ENCODE measurements around the gene SMIM22. TPM values are rescaled to one million over a fixed set of nuclear protein-coding genes. Genes with fewer than 3 reads are reported as not detected.

The SMIM22 gene
- total and polyA plus RNA-seq, 4 donors, result 0.49 to 1.2 (median 0.72) TPM; not detected in 1

GRCh38 chr16:4754865-4755264 lies 40.3 kb upstream of the SMIM22 start:
- WGBS, result 97% methylated on average over 4 of the region's 4 CpGs
- H3K4me3 ChIP-seq (ENCODE audit: low read depth in 1 of 3, low read length in 3 of 3), result no peak overlapping the region
- H3K27me3 ChIP-seq (ENCODE audit: control insufficient read depth in 4 of 4, insufficient read depth in 4 of 4, low read length in 3 of 4), result no peaks in the 10 kb centered on the region
- no peak overlapping the region for H3K27ac ChIP-seq (ENCODE audit: low read depth in 1 of 2, low read length in 2 of 2)
- H3K36me3 ChIP-seq (ENCODE audit: control insufficient read depth in 4 of 4, insufficient read depth in 3 of 4, low read depth in 1 of 4, low read length in 3 of 4), result peaks cover 16 to 69% (median 32%) of the 10 kb centered on the region in 4 donors
- no peaks in the 10 kb centered on the region for H3K4me1 ChIP-seq (ENCODE audit: control insufficient read depth in 4 of 4, insufficient read depth in 4 of 4, low read length in 3 of 4)
- no peak overlapping the region for H3K9ac ChIP-seq (ENCODE audit: low read depth in 1 of 2, low read length in 2 of 2)
- no peak for DNase-seq (ENCODE audit: low spot score)
- H3K9me3 ChIP-seq (ENCODE audit: control insufficient read depth in 4 of 4, low read length in 3 of 4), result peaks cover 0 to 3% (median 0%) of the 10 kb centered on the region in 4 donors
- TF ChIP-seq HNF4G (IDR thresholded peaks at IDR 0.05), result no peak
- no peak for TF ChIP-seq JUND (IDR thresholded peaks at IDR 0.05)
- TF ChIP-seq ZBTB33 (IDR thresholded peaks at IDR 0.05), result no peak
- no peak for TF ChIP-seq MAX (IDR thresholded peaks at IDR 0.05)
- no peak for TF ChIP-seq HNF4A (conservative IDR thresholded peaks at IDR 0.05)
- TF ChIP-seq RXRA (IDR thresholded peaks at IDR 0.05), result no peak
- no peak for TF ChIP-seq CTCF (IDR thresholded peaks at IDR 0.05; ENCODE audit: low read depth, low read length, missing input control)
- TF ChIP-seq FOXA1 (IDR thresholded peaks at IDR 0.05), result no peak
- TF ChIP-seq RAD21 (IDR thresholded peaks at IDR 0.05), result no peak
- TF ChIP-seq FOXA2 (IDR thresholded peaks at IDR 0.05), result no peak
- no peak for TF ChIP-seq ATF3 (IDR thresholded peaks at IDR 0.05)
- TF ChIP-seq YY1 (IDR thresholded peaks at IDR 0.05), result no peak
- no peak for TF ChIP-seq EGR1 (IDR thresholded peaks at IDR 0.05; ENCODE audit: low read depth in 2 of 2)
- no peak for TF ChIP-seq GABPA (IDR thresholded peaks at IDR 0.05 in 1 of 2, conservative IDR thresholded peaks at IDR 0.05 in 1 of 2)

GRCh38 chr16:4755687-4756086 lies 39.5 kb upstream of the SMIM22 start:
- 97% methylated on average over 6 of the region's 6 CpGs for WGBS
- Histone ChIP-seq H3K9ac (ENCODE audit: low read depth in 1 of 2, low read length in 2 of 2) (no peak overlapping the region), H3K4me1 (ENCODE audit: control insufficient read depth in 4 of 4, insufficient read depth in 4 of 4, low read length in 3 of 4) (no peaks in the 10 kb centered on the region), H3K36me3 (ENCODE audit: control insufficient read depth in 4 of 4, insufficient read depth in 3 of 4, low read depth in 1 of 4, low read length in 3 of 4) (peaks cover 21 to 74% (median 36%) of the 10 kb centered on the region in 4 donors), H3K27ac (ENCODE audit: low read depth in 1 of 2, low read length in 2 of 2) (no peak overlapping the region), H3K27me3 (ENCODE audit: control insufficient read depth in 4 of 4, insufficient read depth in 4 of 4, low read length in 3 of 4) (no peaks in the 10 kb centered on the region), H3K9me3 (ENCODE audit: control insufficient read depth in 4 of 4, low read length in 3 of 4) (peaks cover 0 to 3% (median 0%) of the 10 kb centered on the region in 4 donors), H3K4me3 (ENCODE audit: low read depth in 1 of 3, low read length in 3 of 3) (no peak overlapping the region)
- TF ChIP-seq JUND (IDR thresholded peaks at IDR 0.05) (no peak), YY1 (IDR thresholded peaks at IDR 0.05) (no peak), HNF4G (IDR thresholded peaks at IDR 0.05) (no peak), TAF1 (conservative IDR thresholded peaks at IDR 0.05) (no peak), ZBTB33 (IDR thresholded peaks at IDR 0.05) (no peak), REST (IDR thresholded peaks at IDR 0.05) (no peak), RXRA (IDR thresholded peaks at IDR 0.05) (no peak), HNF4A (conservative IDR thresholded peaks at IDR 0.05) (no peak), FOXA2 (IDR thresholded peaks at IDR 0.05) (no peak), GABPA (IDR thresholded peaks at IDR 0.05 in 1 of 2, conservative IDR thresholded peaks at IDR 0.05 in 1 of 2) (no peak), FOXA1 (IDR thresholded peaks at IDR 0.05) (no peak), MAX (IDR thresholded peaks at IDR 0.05) (no peak), CTCF (IDR thresholded peaks at IDR 0.05; ENCODE audit: low read depth, low read length, missing input control) (no peak), SP1 (IDR thresholded peaks at IDR 0.05) (no peak), NR2F2 (IDR thresholded peaks at IDR 0.05) (no peak), EGR1 (IDR thresholded peaks at IDR 0.05; ENCODE audit: low read depth in 2 of 2) (no peak), ATF3 (IDR thresholded peaks at IDR 0.05) (no peak), RAD21 (IDR thresholded peaks at IDR 0.05) (no peak)
- DNase-seq (ENCODE audit: low spot score), result no peak

Measured in liver (tissue), 9 donors.